IMR-90 (cell line): Measurements from ENCODE around the gene GNA15.

Source experiments
- CTCF ChIP-seq: conservative IDR thresholded peaks from 2 replicates; pipeline ENCODE4 v1.5.1; 2012; ENCODE audit warnings: mild to moderate bottlenecking, low read depth, low read length, improper control_type of control experiment
- POLR2A ChIP-seq: IDR thresholded peaks from 2 replicates; pipeline ENCODE4 v1.6.1; 2012; ENCODE audit warnings: mild to moderate bottlenecking, low read depth, low read length

GRCh38 chr19:3096267-3096901, 39.4 kb upstream of the GNA15 start:
- TF ChIP-seq POLR2A (no peak), CTCF (no peak)
